BJ (cell line): ENCODE results near the gene MACO1. TPM values are rescaled to one million over a fixed set of nuclear protein-coding genes. Genes with fewer than 3 reads are reported as not detected.

Experiments used
- CTCF ChIA-PET: fragments of 350-600 bp; formaldehyde crosslinking; extraction: SDS; loops from one replicate; lab custom pipeline; 2021; ENCODE audit warnings: antibody characterized with exemption, inconsistent platforms; lab: Yijun Ruan, JAX
- POLR2A ChIA-PET: fragments of 300-600 bp; sonication (Branson Sonifier 250); formaldehyde crosslinking; extraction: SDS; loops from one replicate; lab custom pipeline; 2021; ENCODE audit warnings: antibody characterized with exemption; lab: Charles Lee
- DNase-seq: peaks from one replicate; pipeline ENCODE4 v3.0.0-alpha.2; 2011; ENCODE audit warnings: low read depth
- H3K27me3 ChIP-seq: 2 replicates; pipeline ENCODE4 v1.6.0; 2011; ENCODE audit warnings: low read length; ENCODE audit not compliant: control insufficient read depth, insufficient read depth
- H3K36me3 ChIP-seq: 2 replicates; pipeline ENCODE4 v1.5.1; 2011; ENCODE audit warnings: low read length; ENCODE audit not compliant: control insufficient read depth, insufficient read depth
- H3K4me3 ChIP-seq: 2 replicates; pipeline ENCODE4 v1.5.1; 2011; ENCODE audit warnings: low read depth, mild to moderate bottlenecking, control low read depth, low read length
- polyA plus RNA-seq: library from polyadenylated mRNA; depleted of rRNA; stranded (reverse); fragments of >200 nt; gene quantifications from 2 replicates; pipeline ENCODE4 v1.2.3, GENCODE V29; 2011
- TF ChIP-seq, protein P1 (sequence below): IDR thresholded peaks from 2 replicates; pipeline ENCODE4 v1.5.1; 2011; ENCODE audit warnings: low read depth, mild to moderate bottlenecking, control low read depth, inconsistent platforms, low read length, moderate library complexity; ENCODE audit not compliant: insufficient read depth

The MACO1 gene
- polyA plus RNA-seq, 1 experiment, result 9.5 TPM

DNA sequence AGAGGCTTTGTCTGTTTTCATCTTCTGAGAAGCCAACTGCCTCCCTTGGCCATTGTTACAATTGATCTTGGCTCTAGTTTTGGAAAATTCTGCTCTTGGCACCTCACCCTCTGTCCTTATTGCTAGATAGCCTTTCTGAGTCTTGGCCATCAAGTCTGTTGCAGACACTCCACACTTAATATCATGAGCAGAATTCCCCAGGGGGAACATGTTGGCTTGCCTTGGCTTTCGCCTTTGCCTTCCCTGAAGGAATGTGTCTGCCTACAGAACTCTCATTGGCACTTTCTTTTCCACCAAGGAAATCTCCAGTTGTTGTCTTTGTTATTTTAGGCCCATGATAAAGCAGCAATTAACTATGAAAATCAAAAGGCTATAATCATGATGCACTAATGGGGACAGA, 70.0 kb downstream of the MACO1 start:
- TF ChIP-seq, protein P1, sequence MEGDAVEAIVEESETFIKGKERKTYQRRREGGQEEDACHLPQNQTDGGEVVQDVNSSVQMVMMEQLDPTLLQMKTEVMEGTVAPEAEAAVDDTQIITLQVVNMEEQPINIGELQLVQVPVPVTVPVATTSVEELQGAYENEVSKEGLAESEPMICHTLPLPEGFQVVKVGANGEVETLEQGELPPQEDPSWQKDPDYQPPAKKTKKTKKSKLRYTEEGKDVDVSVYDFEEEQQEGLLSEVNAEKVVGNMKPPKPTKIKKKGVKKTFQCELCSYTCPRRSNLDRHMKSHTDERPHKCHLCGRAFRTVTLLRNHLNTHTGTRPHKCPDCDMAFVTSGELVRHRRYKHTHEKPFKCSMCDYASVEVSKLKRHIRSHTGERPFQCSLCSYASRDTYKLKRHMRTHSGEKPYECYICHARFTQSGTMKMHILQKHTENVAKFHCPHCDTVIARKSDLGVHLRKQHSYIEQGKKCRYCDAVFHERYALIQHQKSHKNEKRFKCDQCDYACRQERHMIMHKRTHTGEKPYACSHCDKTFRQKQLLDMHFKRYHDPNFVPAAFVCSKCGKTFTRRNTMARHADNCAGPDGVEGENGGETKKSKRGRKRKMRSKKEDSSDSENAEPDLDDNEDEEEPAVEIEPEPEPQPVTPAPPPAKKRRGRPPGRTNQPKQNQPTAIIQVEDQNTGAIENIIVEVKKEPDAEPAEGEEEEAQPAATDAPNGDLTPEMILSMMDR, result no peak
- Histone ChIP-seq H3K36me3 (peaks cover 2% of the 10 kb centered on the region), H3K4me3 (no peak overlapping the region), H3K27me3 (no peaks in the 10 kb centered on the region)
- no peak for DNase-seq
- ChIA-PET POLR2A (interaction anchor here (0.6 kb wide), 1 partner anchor 23 kb away, joined by 6 read pairs; no protein-coding TSS in a partner anchor), CTCF (interaction anchor here (1.2 to 3.6 kb wide), 3 partner anchors 9 to 12 kb away, joined by 3 to 16 read pairs (median 5); no protein-coding TSS in a partner anchor)

- POLR2A ChIA-PET, result interaction anchor here (0.6 kb wide), 2 partner anchors 24 to 39 kb away, joined by 4 to 6 read pairs; no protein-coding TSS in a partner anchor
- CTCF ChIA-PET, result interaction anchor here (0.6 to 3.6 kb wide), 7 partner anchors 10 to 299 kb away, joined by 3 to 16 read pairs (median 3); partner anchors contain the start of gene SELENON
Measured at GRCh38 chr1:25501235-25502058, 70.8 kb downstream of the MACO1 start.

GRCh38 chr1:25502957-25503356, 72.3 kb downstream of the MACO1 start:
- Histone ChIP-seq H3K4me3 (no peak overlapping the region), H3K36me3 (no peaks in the 10 kb centered on the region; the same call in 1 of the 2 replicates), H3K27me3 (no peaks in the 10 kb centered on the region)
- POLR2A ChIA-PET, result no interaction called here
- TF ChIP-seq, protein P1, result no peak
- no peak for DNase-seq
- CTCF ChIA-PET, result interaction anchor here (0.9 to 3.9 kb wide), 3 partner anchors 11 to 17 kb away, joined by 4 to 29 read pairs (median 16); no protein-coding TSS in a partner anchor

More at GRCh38 chr1:25501235-25502058, 70.8 kb downstream of the MACO1 start:
- Histone ChIP-seq H3K36me3 (peaks cover 2% of the 10 kb centered on the region), H3K27me3 (no peaks in the 10 kb centered on the region), H3K4me3 (no peak overlapping the region)
- TF ChIP-seq, protein P1, result peak; percentile 35
- peak; percentile 31 for DNase-seq

GRCh38 chr1:25503551-25504426, 73.1 kb downstream of the MACO1 start:
- no peaks in the 10 kb centered on the region; the same call in 1 of the 2 replicates for H3K36me3 ChIP-seq
- H3K4me3 ChIP-seq, result no peak overlapping the region
- TF ChIP-seq, protein P1, result peak; percentile 50
- no peaks in the 10 kb centered on the region for H3K27me3 ChIP-seq
- CTCF ChIA-PET, result interaction anchor here (0.8 to 3.9 kb wide), 3 partner anchors 9 to 16 kb away, joined by 3 to 29 read pairs (median 16); no protein-coding TSS in a partner anchor
- POLR2A ChIA-PET, result no interaction called here
- no peak for DNase-seq
